Suprapubic skin (tissue), 4 donors: Measurements from ENCODE around the gene THRB.

Experiments used
- EP300 ChIP-seq: sonication (generic); formaldehyde crosslinking; IDR thresholded peaks from one replicate; pipeline ENCODE4 v1.6.1; 2017; ENCODE audit warnings: antibody characterized with exemption
- POLR2A ChIP-seq, 2 donors: fragments of 450-650 bp; IDR thresholded peaks; one replicate each; pipeline ENCODE4 v1.6.1; 2017; ENCODE audit warnings: antibody characterized with exemption in 2 of 2, mild to moderate bottlenecking in 2 of 2, moderate library complexity in 2 of 2
- POLR2AphosphoS5 ChIP-seq, 3 donors: sonication (generic); formaldehyde crosslinking; IDR thresholded peaks; one replicate each; pipeline ENCODE4 v1.6.1; 2017; ENCODE audit warnings: antibody characterized with exemption in 3 of 3
- TF ChIP-seq, protein P1 (sequence below), 2 donors: fragments of 200-600 bp in 1 of 2; fragments of 450-650 bp in 1 of 2; sonication (generic) in 1 of 2; IDR thresholded peaks; one replicate each; pipeline ENCODE4 v1.5.1; 2016 to 2019; ENCODE audit warnings: antibody characterized with exemption in 2 of 2, mild to moderate bottlenecking in 1 of 2, moderate library complexity in 1 of 2

- TF ChIP-seq POLR2A (IDR thresholded peaks at IDR 0.05) (no peak), EP300 (no peak), POLR2AphosphoS5 (IDR thresholded peaks at IDR 0.05) (no peak)
- TF ChIP-seq, protein P1, sequence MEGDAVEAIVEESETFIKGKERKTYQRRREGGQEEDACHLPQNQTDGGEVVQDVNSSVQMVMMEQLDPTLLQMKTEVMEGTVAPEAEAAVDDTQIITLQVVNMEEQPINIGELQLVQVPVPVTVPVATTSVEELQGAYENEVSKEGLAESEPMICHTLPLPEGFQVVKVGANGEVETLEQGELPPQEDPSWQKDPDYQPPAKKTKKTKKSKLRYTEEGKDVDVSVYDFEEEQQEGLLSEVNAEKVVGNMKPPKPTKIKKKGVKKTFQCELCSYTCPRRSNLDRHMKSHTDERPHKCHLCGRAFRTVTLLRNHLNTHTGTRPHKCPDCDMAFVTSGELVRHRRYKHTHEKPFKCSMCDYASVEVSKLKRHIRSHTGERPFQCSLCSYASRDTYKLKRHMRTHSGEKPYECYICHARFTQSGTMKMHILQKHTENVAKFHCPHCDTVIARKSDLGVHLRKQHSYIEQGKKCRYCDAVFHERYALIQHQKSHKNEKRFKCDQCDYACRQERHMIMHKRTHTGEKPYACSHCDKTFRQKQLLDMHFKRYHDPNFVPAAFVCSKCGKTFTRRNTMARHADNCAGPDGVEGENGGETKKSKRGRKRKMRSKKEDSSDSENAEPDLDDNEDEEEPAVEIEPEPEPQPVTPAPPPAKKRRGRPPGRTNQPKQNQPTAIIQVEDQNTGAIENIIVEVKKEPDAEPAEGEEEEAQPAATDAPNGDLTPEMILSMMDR (IDR thresholded peaks at IDR 0.05): no peak
Measured at GRCh38 chr3:24450160-24450907, 44.3 kb downstream of the THRB start.
